ENCODE measurements around the gene TCEA3.

The TCEA3 gene

GRCh38 chr1:23421753-23422240 is 2.8 kb downstream of the TCEA3 start:
- DNase-seq (ENCODE audit: low read depth, low spot score): no peak

GRCh38 chr1:23421343-23421742 is 3.2 kb downstream of the TCEA3 start:
- no peak for DNase-seq (ENCODE audit: low read depth, low spot score)

DNA sequence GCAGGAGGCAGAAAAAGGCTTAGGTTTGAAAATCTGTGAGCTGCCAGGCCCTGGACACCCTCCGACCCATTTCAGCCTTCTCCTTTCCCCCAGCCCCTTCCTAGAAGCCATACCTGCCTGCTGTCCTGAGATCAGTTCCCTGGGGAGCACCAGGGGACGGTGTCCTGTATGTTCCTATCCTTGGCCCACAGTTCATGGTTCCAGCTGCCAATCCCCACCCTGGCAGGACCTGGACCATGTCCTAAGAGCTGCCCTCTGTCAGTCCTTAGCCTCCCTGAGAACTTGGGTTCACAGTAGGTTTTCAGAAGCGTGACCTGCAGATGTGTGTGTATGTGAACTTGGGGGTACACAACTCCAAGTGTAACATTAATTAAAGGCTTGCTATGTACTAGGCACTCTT is 3.8 kb downstream of the TCEA3 start:
- no peak for DNase-seq (ENCODE audit: low read depth, low spot score)

DNA sequence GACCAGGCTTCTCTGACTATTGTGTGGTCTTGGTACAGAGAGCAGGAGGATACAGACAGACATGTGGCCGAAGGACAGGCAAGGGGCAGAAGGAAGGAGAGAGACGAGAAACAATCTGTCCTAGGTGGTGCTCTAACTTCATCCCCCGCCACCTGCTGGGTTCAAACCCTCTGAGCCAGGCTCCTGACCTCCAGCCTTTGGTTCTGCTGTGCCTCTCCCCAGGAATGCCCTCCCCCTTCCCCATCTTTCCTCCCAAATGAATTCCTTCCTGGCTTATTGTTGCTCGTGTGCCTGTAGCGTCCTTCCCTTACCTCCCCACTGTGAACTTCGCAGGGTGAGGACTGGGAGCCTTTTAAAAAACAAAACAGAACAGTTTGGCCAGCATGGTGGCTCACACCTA is 5.4 kb downstream of the TCEA3 start:
- DNase-seq (ENCODE audit: low read depth, low spot score): no peak

- DNase-seq (ENCODE audit: low read depth, low spot score): no peak
These were observed 7.0 kb downstream of the TCEA3 start for GRCh38 chr1:23417570-23417969.

DNA sequence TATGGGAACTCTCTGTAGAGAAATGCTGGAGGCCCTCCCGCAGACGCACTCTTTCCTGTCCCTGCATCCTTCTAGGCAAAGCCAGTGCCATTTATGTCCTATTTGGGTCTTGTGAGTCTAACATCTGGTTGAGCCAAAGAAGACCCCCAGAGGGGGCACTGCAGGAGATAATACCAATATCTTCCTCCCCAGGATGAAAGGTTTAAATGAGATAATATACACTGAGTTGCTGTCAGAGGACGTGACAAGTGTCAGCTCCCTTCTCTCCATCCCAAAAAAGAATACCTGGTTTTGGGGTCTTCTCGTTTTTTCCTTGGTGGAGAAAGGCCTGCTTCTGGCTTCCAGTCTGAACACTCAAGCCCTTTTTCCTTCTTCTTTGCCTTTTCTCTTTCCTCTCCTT is 7.6 kb downstream of the TCEA3 start:
- no peak for DNase-seq (ENCODE audit: low read depth, low spot score)

GRCh38 chr1:23408797-23409290 is 15.7 kb downstream of the TCEA3 start:
- no peak for DNase-seq (ENCODE audit: low read depth, low spot score)

- DNase-seq (ENCODE audit: low read depth, low spot score): no peak
These were observed 17.4 kb downstream of the TCEA3 start for GRCh38 chr1:23407016-23407630.

- no peak for DNase-seq (ENCODE audit: low read depth, low spot score)
These were observed 18.6 kb downstream of the TCEA3 start for GRCh38 chr1:23405946-23406345.

DNA sequence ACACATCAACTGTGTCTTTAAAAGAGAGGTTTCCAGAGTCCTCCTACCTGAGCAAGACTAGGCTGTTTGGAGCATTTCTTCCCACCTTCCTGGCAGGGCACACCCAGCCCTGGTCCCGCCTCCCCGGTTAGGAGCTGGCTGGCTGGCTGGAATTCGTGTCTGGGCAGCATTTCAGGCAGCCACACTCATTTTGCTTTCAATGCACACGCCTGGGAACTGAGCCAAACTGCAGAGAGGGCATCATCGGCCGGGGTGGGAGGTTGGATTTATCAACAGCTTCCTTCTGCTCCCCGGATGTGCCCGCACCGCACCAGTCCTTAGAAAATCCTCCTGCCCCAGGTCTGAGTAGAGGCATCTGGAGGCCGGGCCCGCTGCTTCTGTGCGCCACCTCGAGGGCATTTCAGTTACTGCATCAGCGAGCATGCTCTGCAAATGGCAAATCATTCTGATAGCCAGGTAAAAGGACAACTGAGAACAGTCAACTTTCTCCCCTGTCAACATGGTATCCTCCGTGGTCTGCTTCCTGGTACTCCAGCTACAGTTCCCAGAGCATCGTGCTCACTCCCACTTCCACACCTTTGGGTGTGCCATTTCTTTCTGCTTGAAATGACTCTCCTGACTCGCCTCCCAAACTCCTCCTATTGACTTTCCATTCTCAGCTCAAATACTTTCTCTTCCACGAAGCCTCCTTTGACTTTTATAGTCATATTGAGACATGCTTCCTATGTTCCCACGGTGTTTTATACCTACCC is 20.6 kb downstream of the TCEA3 start:
- DNase-seq (ENCODE audit: low read depth, low spot score): peak; percentile 73

- DNase-seq (ENCODE audit: low read depth, low spot score): no peak
These were observed 21.2 kb downstream of the TCEA3 start for GRCh38 chr1:23403355-23403734.

- no peak for DNase-seq (ENCODE audit: low read depth, low spot score)
These were observed 21.6 kb downstream of the TCEA3 start for GRCh38 chr1:23403038-23403336.

GRCh38 chr1:23402286-23403037 is 22.1 kb downstream of the TCEA3 start:
- no peak for DNase-seq (ENCODE audit: low read depth, low spot score)

- DNase-seq (ENCODE audit: low read depth, low spot score): no peak
These were observed 23.2 kb downstream of the TCEA3 start for GRCh38 chr1:23401313-23401712.

DNA sequence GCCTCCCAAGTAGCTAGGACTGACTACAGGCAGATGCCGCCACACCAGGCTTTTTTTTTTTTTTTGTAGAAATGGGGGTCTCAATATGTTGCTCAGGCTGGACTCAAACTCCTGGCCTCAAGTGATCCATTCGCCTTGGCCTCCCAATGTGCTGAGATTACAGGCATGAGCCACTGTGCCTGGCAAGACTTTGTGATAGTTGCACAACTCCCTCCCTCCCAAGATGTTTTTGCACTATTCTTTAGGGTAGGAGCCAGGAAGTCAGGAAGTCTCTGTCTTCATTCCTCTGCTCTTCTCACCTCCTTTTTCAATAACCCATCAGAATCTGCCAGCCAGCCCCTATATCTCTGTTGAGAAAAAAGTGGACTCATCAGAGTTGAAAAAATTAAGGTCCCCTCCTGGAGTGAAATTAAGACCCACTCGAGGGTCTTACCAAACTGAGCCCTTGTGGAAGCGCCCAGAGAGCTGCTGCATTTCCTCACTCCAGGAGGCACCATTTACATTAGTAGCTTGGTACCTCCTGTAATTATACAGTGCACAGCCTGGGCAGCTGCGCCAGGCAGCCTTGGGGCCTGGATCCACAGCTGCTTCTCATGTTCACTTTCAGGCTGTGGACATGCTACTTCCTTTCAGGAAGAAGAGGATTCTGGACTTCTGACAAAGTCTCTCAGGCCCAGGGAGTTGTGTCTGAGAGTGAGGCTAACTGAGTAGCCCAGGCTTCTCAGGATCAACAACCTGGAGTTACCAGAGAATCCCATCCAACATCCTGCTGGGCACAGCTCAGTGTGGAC is 24.0 kb downstream of the TCEA3 start:
- DNase-seq (ENCODE audit: low read depth, low spot score): no peak

- DNase-seq (ENCODE audit: low read depth, low spot score): no peak
These were observed 25.3 kb downstream of the TCEA3 start for GRCh38 chr1:23399229-23399628.

- no peak for DNase-seq (ENCODE audit: low read depth, low spot score)
These were observed 26.6 kb downstream of the TCEA3 start for GRCh38 chr1:23397908-23398307.

DNA sequence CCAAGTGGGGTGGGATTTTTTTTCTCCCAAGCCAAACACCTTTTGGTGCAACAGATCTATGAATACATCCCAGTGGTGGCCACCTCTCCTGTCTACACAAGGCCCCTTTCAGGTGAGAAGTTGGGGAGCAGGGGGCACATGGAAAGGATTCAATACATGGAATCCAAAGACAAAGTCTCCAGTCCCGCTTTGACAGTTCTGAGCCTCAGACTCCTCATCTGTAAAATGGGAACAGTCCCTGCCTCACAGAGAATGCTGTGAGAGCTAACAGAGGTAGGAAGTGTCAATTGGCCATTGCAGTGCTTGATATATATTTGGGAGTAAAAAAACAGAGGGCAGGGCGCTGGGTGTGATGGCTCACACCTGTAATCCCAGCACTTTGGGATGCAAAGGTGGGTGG is 28.2 kb downstream of the TCEA3 start:
- DNase-seq (ENCODE audit: low read depth, low spot score): no peak

- no peak for DNase-seq (ENCODE audit: low read depth, low spot score)
These were observed 28.7 kb downstream of the TCEA3 start for GRCh38 chr1:23395849-23396248.

DNA sequence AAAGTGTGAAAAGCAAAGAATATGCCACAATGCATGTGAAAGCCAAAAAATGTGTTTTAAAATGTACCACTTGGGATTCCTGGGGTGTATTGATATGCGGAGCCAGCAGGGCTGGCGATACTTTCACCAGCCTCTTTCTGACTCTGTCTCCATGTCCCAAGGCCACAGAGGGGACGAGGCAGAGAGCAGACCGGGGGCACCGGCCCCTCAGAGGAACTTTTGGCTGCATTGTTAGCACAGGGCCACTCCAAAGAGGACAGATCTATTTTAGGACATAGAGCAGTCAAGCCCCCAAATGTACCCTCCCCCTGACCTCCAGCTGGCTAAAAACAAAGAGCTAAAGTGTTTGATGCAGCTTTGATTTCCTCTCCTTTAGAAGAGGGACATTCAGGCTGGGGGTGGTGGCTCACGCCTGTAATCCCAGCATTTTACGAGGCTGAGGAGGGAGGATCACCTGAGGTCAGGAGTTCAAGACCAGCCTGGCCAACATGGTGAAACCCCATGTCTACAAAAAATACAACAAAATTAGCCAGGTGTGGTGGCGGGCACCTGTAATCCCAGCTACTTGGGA is 29.3 kb downstream of the TCEA3 start:
- DNase-seq (ENCODE audit: low read depth, low spot score): no peak

DNA sequence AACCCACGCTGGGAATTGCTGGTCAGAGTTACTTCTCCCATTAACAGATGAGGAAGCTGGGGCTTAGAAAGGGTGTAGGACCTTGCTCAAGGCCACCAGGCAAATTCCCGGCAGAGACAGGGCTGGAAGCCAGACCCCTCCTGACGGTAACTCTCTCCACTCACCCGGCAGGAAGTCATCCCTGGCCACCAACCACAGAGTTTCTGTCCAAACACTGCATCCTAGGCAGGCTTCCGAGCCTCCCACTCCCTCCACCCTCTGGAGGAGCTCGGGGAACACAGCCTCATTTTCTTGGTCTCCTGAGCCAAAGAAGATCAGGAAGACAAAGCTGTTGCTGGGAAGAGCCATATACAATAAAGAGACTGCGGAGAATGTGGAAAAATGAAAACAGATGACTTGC is 29.9 kb downstream of the TCEA3 start:
- peak; percentile 67 for DNase-seq (ENCODE audit: low read depth, low spot score)

DNA sequence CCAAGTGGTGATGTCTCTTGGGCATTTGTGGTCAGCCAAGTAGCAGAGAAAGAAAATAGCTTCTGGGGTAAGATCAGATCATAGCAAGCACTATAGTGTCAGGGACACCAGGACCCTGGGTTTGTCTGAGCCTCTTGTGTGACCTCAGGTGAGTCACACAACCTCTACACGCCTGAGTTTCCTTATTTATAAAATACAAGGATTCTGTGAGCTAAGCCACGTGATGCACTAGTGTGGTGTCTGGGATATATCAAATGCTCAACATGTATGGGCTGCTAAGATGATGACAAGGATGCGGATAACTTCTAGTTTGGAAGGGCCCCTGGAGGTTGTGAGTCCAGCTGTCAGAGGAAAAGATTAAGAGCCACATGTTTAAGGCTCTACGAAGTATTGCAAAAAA is 30.4 kb downstream of the TCEA3 start:
- peak; percentile 64 for DNase-seq (ENCODE audit: low read depth, low spot score)
